ENCODE results near the gene STXBP5. TPM values are rescaled to one million over a fixed set of nuclear protein-coding genes. Genes with fewer than 3 reads are reported as not detected.
"Not testable (repeated sequence)": the region's sequence is repeated elsewhere in the genome, so short reads cannot be mapped to it uniquely, and the experiment has no call there.

STXBP5 gene
- total and polyA plus RNA-seq, 2 of the 4 experiments (the other 2 are of a cell fraction): 13.2 to 46.4 TPM

DNA sequence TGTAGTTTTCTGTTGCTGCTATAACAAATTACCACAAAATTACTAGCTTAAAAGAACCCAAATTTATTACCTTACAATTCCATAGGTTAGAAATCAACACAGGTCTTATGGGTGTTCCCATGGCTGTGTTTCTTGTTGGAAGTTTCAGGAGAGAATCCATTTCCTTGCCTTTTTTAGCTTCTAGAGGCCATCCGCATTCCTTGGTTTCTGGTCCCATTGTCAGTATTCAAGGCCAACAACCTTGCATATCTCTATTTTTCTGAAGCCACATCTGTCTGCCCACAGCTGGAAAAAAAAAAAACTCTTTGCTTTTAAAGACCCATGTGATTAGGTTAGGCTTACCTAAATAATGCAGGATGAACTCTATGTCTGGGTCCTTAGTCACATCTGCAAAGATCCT is 174.6 kb downstream of the STXBP5 start:
- no peaks in the 10 kb centered on the region for H3K79me1 ChIP-seq (ENCODE audit: low read depth in 1 of 2, low read length in 2 of 2)
- intact Hi-C loops (cut with micrococcal nuclease) (no loop called here), dilution Hi-C loops (cut with HindIII; ENCODE audit: low sequenced_read_pairs, unreplicated experiment) (no loop called here), in situ Hi-C loops (cut with MboI; ENCODE audit: low sequenced_read_pairs) (no loop called here)
- no peak overlapping the region for H3K18ac ChIP-seq (ENCODE audit: low read depth, low read length)
- TF ChIP-seq RCOR1 (IDR thresholded peaks at IDR 0.05; ENCODE audit: insufficient replicate concordance, low read length) (no peak), CHD1 (IDR thresholded peaks at IDR 0.05; ENCODE audit: low read depth, low read length) (no peak), RFX5 (IDR thresholded peaks at IDR 0.05; ENCODE audit: low read depth, low read length) (no peak), MXI1 (IDR thresholded peaks at IDR 0.05; ENCODE audit: borderline replicate concordance, low read depth, low read length) (no peak), NFE2L2 (IDR thresholded peaks at IDR 0.05; ENCODE audit: low read depth, low read length) (no peak), MAFK (IDR thresholded peaks at IDR 0.05; ENCODE audit: low read depth, low read length) (no peak)
- no peak overlapping the region for H4K8ac ChIP-seq (ENCODE audit: low read depth in 2 of 2, low read length in 2 of 2)
- H2BK15ac ChIP-seq (ENCODE audit: low read depth, low read length): no peak overlapping the region
- no peak for ATAC-seq (ENCODE audit: low read depth)
- no CpG with 5 or more reads among the region's 1 CpG for WGBS, 2 experiments (ENCODE audit: extremely low coverage in 2 of 2, insufficient read length in 1 of 2)
- no peak overlapping the region for H2AK5ac ChIP-seq (ENCODE audit: low read depth, low read length)
- peaks cover 3% of the 10 kb centered on the region; the same call in 1 of the 2 replicates for H3K9me1 ChIP-seq (ENCODE audit: insufficient read depth, low read length)
- H2BK20ac ChIP-seq (ENCODE audit: low read depth, low read length): no peak overlapping the region
- H3K36me3 ChIP-seq (ENCODE audit: control insufficient read depth, insufficient read depth, low read length): peaks cover 19% of the 10 kb centered on the region
- H3K56ac ChIP-seq (ENCODE audit: extremely low read depth, insufficient read depth, low read length): no peak overlapping the region
- BruUV-seq (replicated peaks): no TSS peak
- H3K23ac ChIP-seq (ENCODE audit: low read depth, low read length): no peak overlapping the region
- no peak overlapping the region for H2AK9ac ChIP-seq (replicated peaks; ENCODE audit: low read depth, low read length, poor library complexity)
- H3K4me3 ChIP-seq (ENCODE audit: insufficient read depth, low read depth, low read length): no peak overlapping the region
- no peak overlapping the region for H3K9ac ChIP-seq (ENCODE audit: low read depth, low read length)
- H3K9me3 ChIP-seq (ENCODE audit: control insufficient read depth, insufficient read depth, low read length): no peaks in the 10 kb centered on the region
- H3K27me3 ChIP-seq (ENCODE audit: control insufficient read depth, insufficient read depth, low read length): no peaks in the 10 kb centered on the region
- H2AFZ ChIP-seq (replicated peaks; ENCODE audit: low read length, poor library complexity): no peak overlapping the region
- ChIA-PET CTCF (no interaction called here), POLR2A (ENCODE audit: unreplicated experiment) (no interaction called here)
- no peak overlapping the region for H3K4me2 ChIP-seq (ENCODE audit: low read depth, low read length)
- H3K4ac ChIP-seq (ENCODE audit: low read depth, low read length): no peak overlapping the region
- no peak overlapping the region for H3K14ac ChIP-seq (replicated peaks; ENCODE audit: low read depth, low read length)
- DNase-seq: no peak
- no peak overlapping the region for H2BK5ac ChIP-seq (ENCODE audit: low read depth, low read length, poor library complexity, severe bottlenecking)
- H4K20me1 ChIP-seq (ENCODE audit: insufficient read depth, low read length): no peaks in the 10 kb centered on the region
- H4K5ac ChIP-seq (ENCODE audit: low read depth, low read length): no peak overlapping the region
- H3K27ac ChIP-seq (ENCODE audit: insufficient read depth, low read length): no peak overlapping the region
- peaks cover 2% of the 10 kb centered on the region; the same call in 1 of the 2 replicates for H3K4me1 ChIP-seq (ENCODE audit: control insufficient read depth, insufficient read depth, low read length)
- H4K91ac ChIP-seq (ENCODE audit: insufficient read depth, low read depth, low read length): no peak overlapping the region
- H2BK120ac ChIP-seq (ENCODE audit: low read depth, low read length): no peak overlapping the region

DNA sequence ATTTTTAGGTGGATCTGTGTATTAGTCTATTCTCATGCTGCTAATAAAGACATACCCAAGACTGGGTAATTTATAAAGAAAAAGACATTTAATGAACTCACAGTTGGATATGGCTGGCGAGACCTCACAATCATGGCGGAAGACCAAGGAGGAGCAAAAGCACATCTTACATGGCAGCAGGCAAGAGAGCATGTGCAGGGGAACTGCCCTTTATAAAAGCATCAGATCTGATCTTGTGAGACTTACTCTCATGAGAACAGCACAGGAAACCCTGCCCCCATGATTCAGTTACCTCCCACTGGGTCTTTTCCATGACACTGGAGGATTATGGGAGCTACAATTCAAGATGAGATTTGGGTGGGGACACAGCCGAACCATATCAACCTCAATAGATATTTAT is 176.6 kb downstream of the STXBP5 start:
- H2BK20ac ChIP-seq (ENCODE audit: low read depth, low read length); DNase-seq; CTCF ChIA-PET; H3K9me1 ChIP-seq (ENCODE audit: insufficient read depth, low read length); H2BK15ac ChIP-seq (ENCODE audit: low read depth, low read length); H4K5ac ChIP-seq (ENCODE audit: low read depth, low read length); H3K4ac ChIP-seq (ENCODE audit: low read depth, low read length); H3K27ac ChIP-seq (ENCODE audit: insufficient read depth, low read length); H3K9me3 ChIP-seq (ENCODE audit: control insufficient read depth, insufficient read depth, low read length); H3K9ac ChIP-seq (ENCODE audit: low read depth, low read length); in situ Hi-C loops (cut with MboI; ENCODE audit: low sequenced_read_pairs); H2BK5ac ChIP-seq (ENCODE audit: low read depth, low read length, poor library complexity, severe bottlenecking); H3K27me3 ChIP-seq (ENCODE audit: control insufficient read depth, insufficient read depth, low read length); H2AK9ac ChIP-seq (replicated peaks; ENCODE audit: low read depth, low read length, poor library complexity); H3K56ac ChIP-seq (ENCODE audit: extremely low read depth, insufficient read depth, low read length); POLR2A ChIA-PET (ENCODE audit: unreplicated experiment); H3K4me2 ChIP-seq (ENCODE audit: low read depth, low read length); H4K91ac ChIP-seq (ENCODE audit: insufficient read depth, low read depth, low read length); H3K4me1 ChIP-seq (ENCODE audit: control insufficient read depth, insufficient read depth, low read length); H2BK120ac ChIP-seq (ENCODE audit: low read depth, low read length); BruUV-seq (replicated peaks); H3K14ac ChIP-seq (replicated peaks; ENCODE audit: low read depth, low read length); H3K4me3 ChIP-seq (ENCODE audit: insufficient read depth, low read depth, low read length); H4K8ac ChIP-seq (ENCODE audit: low read depth in 2 of 2, low read length in 2 of 2); H3K23ac ChIP-seq (ENCODE audit: low read depth, low read length); H3K18ac ChIP-seq (ENCODE audit: low read depth, low read length); ATAC-seq (ENCODE audit: low read depth); H2AFZ ChIP-seq (replicated peaks; ENCODE audit: low read length, poor library complexity); H4K20me1 ChIP-seq (ENCODE audit: insufficient read depth, low read length); dilution Hi-C loops (cut with HindIII; ENCODE audit: low sequenced_read_pairs, unreplicated experiment); H3K79me1 ChIP-seq (ENCODE audit: low read depth in 1 of 2, low read length in 2 of 2); H2AK5ac ChIP-seq (ENCODE audit: low read depth, low read length): not testable (repeated sequence)
- intact Hi-C loops (cut with micrococcal nuclease): loop anchor here (10.0 kb wide), 1 partner anchor 526 kb away; no protein-coding TSS in a partner anchor
- peaks cover 24% of the 10 kb centered on the region for H3K36me3 ChIP-seq (ENCODE audit: control insufficient read depth, insufficient read depth, low read length)
- 100% methylated on average over 2 of the region's 3 CpGs; no CpG with 5 or more reads in 1 of the 2 experiments for WGBS, 2 experiments (ENCODE audit: extremely low coverage in 2 of 2, insufficient read length in 1 of 2)

Measured in IMR-90 (cell line).